ENCODE data around the gene CAMKK1. TPM values are rescaled to one million over a fixed set of nuclear protein-coding genes. Genes with fewer than 3 reads are reported as not detected.

The CAMKK1 gene
- total and polyA plus RNA-seq, 2 experiments from 2014 or later, result 4.3 to 7.1 TPM

- Mint-ChIP-seq H3K27me3 (ENCODE audit: insufficient read depth, low read depth, poor library complexity) (peaks cover 6% of the 10 kb centered on the region), H3K4me1 (no peaks in the 10 kb centered on the region), H3K27ac (no peak overlapping the region), H3K9me3 (no peaks in the 10 kb centered on the region), H3K36me3 (ENCODE audit: low read depth) (peaks cover 29% of the 10 kb centered on the region), H3K4me3 (no peak overlapping the region)
- Histone ChIP-seq H2AFZ (no peak overlapping the region), H4K20me1 (replicated peaks; ENCODE audit: insufficient read depth) (no peaks in the 10 kb centered on the region; the same call in 1 of the 2 replicates), H3K79me2 (replicated peaks; ENCODE audit: insufficient read depth) (no peaks in the 10 kb centered on the region), H3F3A (replicated peaks; ENCODE audit: low read depth) (no peaks in the 10 kb centered on the region), H3K9me2 (ENCODE audit: insufficient read depth) (no peaks in the 10 kb centered on the region), H3K4me3 (no peak overlapping the region), H3K4me1 (ENCODE audit: insufficient read depth) (no peaks in the 10 kb centered on the region), H3K27ac (ENCODE audit: low read depth) (no peak overlapping the region), H3K36me3 (ENCODE audit: insufficient read depth) (no peaks in the 10 kb centered on the region), H3K4me2 (no peak overlapping the region), H3K27me3 (ENCODE audit: insufficient read depth) (no peaks in the 10 kb centered on the region)
- DNase-seq (ENCODE audit: low spot score) (no peak), ATAC-seq (no peak)
- TF ChIP-seq EZH2phosphoT487 (IDR thresholded peaks at IDR 0.05; ENCODE audit: unreplicated experiment) (no peak), STAT1 (IDR thresholded peaks at IDR 0.05; ENCODE audit: unreplicated experiment) (no peak), NANOG (IDR thresholded peaks at IDR 0.05; ENCODE audit: borderline replicate concordance) (no peak), ETS1 (IDR thresholded peaks at IDR 0.05) (no peak), CTCF (conservative IDR thresholded peaks at IDR 0.05; ENCODE audit: low read depth in 2 of 2) (no peak), POLR2AphosphoS5 (IDR thresholded peaks at IDR 0.05; ENCODE audit: low read depth) (no peak), EZH2 (IDR thresholded peaks at IDR 0.05; ENCODE audit: low read depth, unreplicated experiment) (no peak), ZNF114 (CRISPR knock-in tag; IDR thresholded peaks at IDR 0.05) (no peak), CREB1 (CRISPR knock-in tag; IDR thresholded peaks at IDR 0.05; ENCODE audit: low read depth) (no peak), JUNB (IDR thresholded peaks at IDR 0.05; ENCODE audit: unreplicated experiment) (no peak), REST (IDR thresholded peaks at IDR 0.05; ENCODE audit: unreplicated experiment) (no peak), ZNF331 (CRISPR knock-in tag; IDR thresholded peaks at IDR 0.05; ENCODE audit: low read depth) (no peak), ZNF462 (CRISPR knock-in tag; IDR thresholded peaks at IDR 0.05) (no peak)
Observed at GRCh38 chr17:3873862-3874261, 19.0 kb downstream of the CAMKK1 start.

Data from GM23338 (cell line).